GM19238 (cell line): ENCODE measurements around the gene NPC1.
"Not testable (repeated sequence)": the region's sequence is repeated elsewhere in the genome, so short reads cannot be mapped to it uniquely, and the experiment has no call there.

Experiments used
- DNase-seq: peaks from one replicate; pipeline ENCODE4 v3.0.0; 2011; ENCODE audit warnings: low spot score; ENCODE audit not compliant: insufficient read length

NPC1 gene

DNA sequence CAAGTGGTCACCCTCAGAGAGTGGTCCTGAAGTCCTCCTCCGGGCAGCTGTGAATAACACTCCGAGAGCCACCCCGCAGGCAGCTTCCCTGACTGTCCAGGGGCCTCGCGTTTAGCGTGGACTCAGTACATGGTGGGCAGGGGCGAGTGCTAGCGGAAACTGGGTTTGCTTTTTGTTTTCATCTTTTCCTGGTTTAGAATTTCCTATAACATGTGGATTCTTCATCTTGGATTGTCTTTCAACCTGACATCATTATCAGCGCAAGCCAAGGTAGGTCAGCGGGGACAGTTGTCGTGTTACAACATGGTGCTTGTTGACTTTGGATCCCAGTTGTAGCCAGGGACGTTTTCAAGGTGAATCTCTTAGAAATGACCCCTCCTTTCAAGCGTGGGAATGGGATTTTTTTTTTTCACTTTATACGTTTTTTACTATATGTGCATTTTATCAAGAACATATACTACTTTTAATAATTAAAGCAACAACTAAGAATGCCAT lies 62.0 kb downstream of the NPC1 start:
- DNase-seq: no peak

DNA sequence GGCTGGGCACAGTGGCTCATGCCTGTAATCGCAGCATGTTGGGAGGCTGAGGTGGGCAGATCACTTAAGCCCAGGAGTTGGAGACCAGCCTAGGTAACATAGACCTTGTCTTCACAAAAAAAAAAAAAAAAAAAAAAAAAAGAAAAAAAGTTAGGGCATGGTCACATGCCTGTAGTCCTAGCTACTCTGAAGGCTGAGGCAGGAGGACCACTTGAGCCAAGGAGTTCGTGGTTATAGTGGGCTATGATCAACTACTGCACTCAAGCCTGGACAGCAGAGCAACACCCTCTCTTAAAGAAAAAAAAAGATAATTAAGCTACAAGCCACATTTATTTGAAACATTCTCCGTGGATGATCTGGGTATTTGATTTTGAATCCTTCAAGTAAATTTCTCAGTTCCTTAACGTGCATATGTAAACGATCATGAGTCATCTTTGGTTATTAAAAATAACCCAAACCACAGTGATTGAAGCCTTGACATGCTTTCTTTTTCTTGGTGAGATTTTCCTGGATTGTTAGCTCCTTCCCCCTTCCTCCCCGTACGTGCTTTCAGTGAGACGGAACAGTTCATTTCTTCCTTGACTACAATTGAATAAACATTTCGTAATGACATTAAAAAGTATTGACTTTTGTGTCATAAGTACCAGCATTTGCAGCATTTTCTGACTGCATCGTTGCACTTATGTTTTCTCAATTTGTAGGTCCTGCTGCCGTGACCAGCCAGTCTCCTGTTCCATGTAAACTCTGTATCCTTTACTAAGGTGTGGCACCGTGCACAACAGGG lies 62.7 kb downstream of the NPC1 start:
- DNase-seq: no peak

DNA sequence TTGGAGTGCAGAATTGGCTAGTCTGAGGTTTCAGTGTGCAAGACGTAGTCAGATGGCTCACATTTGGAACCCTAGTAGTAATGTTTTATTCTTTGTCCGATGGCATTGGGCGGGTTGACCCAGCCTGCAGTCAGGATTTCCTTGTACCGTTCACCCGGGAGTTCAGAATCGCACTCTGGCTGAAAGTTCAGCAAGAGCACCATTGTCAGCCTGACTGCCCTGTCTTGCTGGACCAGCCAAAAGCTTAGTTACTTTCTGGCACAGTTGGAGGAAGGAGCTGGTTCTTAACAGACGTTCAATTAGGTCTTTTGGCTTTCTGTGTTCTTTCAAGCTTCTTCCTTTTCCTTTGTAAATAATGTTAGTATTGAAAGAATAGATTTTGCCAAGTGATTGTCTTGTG lies 64.4 kb downstream of the NPC1 start:
- no peak for DNase-seq

DNA sequence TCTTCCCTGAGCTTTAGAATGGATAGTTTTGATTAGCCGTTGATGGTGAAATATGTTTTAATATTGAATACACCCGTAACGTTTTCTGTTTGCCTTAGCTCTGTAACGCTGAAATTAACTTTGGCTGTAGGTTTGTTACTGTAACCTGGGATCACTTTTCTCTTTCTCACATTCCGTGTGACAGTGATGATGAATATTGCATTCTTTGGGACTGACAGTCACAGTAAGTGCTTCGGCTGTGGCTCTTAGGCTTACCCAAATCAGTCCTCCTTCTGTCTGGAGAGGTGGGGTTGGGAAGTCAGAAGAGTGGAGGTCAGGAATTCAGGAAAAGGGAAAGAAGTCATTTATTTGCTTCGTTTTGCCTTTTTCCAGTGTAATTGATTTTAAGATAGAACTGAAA lies 65.0 kb downstream of the NPC1 start:
- DNase-seq: no peak

DNA sequence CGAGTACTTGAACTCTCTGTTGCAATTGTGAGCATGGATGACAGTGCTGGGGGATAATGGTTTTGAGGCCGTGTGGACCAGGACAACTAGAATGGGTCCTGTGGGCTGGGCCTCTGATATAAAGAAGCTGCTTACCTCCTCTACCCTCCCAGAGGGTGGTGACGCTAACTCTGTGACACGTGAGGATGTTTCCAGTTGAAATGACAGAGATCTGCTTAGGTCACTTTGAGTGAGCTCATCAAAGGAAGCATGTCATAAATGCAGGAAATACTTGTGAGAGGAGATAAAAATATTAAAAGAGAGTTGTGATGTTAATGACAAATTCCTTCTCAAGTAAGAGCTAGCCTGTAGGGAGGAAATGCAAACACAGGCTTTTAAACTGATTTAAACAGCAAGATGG lies 66.6 kb downstream of the NPC1 start:
- no peak for DNase-seq

DNA sequence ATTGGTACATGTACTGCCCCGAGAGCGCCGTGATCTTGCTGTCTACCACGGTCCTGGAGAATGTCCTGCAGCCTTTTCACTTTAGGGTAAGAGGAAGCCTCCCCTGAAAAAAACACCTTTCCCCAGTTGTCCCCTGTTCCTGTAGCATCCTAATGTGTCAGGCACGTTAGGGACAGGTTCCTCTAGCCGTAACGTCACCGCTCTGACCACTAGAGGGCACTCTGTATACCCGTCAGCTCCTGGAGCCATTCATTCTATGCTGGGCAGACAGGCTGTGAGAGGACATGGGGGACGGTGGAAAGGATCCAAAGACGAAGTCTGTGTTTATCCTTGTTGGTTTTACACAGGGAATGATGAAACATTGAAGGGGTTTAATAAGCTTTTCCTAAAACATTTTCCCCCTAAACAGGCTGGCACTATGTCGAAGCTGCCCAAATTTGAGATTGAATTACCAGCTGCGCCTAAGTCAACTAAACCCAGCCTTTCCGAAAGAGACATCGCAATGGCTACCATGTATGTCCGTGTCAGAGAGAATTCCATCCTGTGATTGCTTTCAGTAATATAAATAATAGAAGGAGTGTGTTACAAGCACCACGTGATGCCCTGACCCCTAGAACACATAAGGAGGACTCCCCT lies 70.3 kb downstream of the NPC1 start:
- peak; percentile 62 for DNase-seq

DNA sequence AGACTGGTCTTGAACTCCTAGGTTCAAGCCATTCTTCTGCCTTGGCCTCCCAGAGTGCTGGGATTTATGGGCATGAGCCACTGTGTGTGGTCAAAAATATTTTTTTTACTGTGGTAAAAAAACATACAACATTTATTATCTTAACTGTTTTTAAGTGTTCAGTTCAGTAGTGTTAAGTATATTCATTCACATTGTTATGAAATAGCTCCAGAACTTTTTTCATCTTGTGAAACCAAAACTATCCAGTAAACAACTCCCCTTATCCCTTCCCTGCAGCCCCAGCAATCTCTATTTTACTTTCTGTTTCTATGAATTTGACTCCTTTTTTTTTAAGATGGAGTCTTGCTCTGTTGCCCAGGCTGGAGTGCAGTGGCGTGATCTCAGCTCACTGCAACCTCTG lies 73.7 kb downstream of the NPC1 start:
- no peak for DNase-seq

DNA sequence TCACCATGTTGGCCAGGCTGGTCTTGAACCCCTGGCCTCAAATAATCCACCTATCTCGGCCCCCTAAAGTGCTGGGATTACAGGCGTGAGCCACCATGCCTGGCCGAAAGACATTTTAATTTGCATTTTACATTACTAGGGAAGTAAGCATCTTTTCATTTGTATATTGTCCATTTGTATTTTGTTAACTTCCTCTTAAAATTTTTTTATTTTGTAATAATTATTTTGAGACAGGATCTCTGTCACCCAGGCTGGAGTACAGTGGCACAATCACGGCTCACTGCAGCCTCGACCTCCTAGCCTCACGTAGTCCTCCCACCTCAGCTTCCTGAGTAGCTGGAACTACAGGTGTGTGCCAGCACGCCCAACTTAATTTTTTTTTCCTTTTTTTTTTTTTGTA lies 74.1 kb downstream of the NPC1 start:
- not testable (repeated sequence) for DNase-seq

DNA sequence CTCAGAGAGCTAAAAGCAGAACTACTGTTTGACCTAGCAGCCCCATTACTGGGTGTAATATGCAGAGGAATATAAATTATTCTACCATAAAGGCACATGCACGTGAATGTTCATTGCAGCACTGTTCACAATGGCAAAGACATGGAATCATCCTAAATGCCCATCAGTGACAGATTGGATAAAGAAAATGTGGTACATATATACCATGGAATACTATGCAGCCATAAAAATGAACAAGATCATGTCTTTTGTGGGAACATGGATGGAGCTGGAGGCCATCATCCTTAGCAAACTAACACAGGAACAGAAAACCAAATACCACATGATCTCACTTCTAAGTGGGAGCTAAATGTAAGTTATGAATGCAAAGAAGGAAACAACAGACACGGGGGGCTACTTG lies 75.4 kb downstream of the NPC1 start:
- not testable (repeated sequence) for DNase-seq

DNA sequence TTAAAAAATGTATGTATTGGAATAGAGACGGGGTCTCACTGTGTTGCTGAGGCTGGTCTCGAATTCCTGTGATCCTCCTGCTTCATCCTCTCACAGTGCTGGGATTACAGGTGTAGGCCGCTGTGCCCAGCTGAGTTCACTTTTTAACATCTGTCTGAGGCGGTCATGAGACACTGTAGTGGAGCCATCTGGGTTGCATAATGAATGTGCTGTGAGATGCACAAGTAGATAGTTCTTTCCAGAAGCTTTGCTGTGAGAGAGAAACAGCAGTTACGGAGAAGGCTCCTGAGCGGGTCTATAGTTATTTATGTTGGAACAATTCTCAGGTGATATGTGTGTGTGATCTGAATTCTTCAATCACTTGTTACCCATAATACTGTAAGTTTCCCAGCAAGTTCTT lies 79.9 kb downstream of the NPC1 start:
- no peak for DNase-seq

DNA sequence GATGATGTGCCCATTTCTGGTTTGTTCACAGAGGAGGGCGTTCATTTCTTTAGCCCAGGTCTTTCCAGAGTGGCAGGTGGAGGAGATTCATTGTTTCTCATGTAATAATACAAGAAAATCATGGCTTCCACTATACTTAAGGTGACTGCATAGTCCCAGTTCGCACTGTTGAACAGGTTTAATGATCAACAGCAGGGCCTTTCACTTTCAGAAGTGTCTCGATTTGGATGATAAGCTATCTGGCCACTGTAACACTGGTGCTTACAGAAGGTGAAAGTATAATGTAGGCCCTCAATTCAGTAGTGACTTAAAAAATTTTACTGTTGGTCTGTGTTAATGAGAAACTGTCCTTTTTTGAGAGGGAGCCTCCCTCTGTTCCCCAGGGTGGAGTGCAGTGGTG lies 81.6 kb downstream of the NPC1 start:
- peak; percentile 61 for DNase-seq

DNA sequence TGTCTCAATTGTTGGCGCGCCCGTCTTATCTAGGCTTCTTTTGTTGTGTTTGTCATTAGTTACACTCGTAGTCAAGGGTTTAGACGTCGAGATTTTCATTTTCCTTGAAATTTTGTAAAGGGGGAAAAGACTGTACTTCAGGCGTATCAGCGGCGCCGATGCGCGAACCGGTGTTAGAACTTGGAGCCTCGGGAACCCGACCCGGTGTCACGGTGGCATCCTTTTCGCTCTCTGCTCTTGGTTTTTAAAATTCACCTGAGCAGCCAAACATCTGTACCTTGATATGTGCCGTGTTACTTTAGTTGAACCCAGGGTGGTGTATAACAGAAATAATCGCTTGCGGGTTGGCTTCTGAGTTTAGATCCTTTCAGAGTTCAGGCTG lies 82.4 kb downstream of the NPC1 start:
- no peak for DNase-seq

DNA sequence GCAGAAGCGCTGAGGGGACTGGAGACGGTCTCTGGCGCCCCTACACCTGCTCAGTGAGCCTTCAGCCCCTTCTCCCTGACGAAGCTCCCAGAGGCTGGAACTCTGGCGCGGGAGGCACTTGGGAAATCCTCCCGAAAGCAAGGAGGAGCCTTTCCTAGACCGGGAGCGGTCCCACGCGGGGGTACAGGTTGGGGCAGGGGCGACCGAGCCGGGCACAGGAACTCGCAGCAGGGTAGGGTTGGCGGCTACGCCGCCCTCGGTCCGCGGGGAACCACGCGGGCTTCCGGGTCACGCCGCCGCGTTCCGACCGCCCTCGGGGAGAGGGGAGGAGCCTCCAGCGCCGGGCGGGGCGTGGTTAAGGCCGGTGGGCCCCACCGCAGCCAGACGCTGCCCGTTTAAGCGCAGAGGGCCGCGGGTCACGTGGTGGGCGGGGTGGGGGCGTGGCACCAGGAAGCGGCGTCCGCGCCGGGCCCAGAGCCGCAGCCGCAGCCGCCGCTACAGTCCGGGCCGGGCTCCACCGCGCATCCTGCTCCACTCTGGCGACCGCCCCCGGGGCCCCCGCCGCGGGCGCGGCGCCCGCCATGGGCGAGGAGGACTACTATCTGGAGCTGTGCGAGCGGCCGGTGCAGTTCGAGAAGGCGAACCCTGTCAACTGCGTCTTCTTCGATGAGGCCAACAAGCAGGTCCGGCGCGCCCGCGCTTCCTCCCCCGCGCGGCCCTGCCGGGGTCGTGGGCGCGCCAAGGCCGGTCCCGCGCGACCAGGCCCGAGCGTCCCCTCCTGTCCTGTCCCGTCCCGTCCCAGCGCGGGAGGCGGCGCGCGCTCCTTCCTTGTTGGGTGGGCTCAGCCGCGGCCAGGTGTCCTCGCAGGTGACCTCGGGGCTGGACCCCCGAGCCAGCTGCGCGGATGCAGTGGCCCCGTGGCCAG lies 83.0 kb downstream of the NPC1 start, which contains the start of gene RMC1:
TSS of gene RMC1 (plus strand) at position 474 of the 925 bp plus-strand sequence. CDS start at position 582, 108 bp downstream.
- DNase-seq: peak; percentile 79

DNA sequence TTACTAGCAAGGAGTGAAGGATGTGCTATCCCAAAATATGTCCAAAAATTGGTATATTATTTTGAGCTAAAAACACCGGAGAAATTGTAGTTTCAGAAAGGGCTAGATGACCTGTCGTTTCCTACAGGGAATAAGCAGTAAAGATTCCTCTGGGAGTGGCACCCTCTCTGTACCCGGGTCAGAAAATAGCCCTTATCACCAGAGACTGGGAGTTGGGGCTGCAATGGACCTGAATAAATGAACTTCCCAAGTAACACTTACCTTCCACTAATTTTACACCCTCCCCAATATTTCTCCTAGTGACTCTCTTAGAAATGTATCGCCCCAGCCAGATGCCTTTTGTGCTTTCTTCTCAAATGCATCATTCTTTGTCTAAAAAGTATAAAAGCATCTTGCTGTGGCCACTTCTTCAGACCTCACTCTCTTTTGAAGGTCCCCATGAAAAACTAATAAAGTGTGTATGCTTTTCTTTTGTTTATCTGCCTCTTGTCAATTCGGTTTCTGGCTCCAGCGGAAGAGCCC lies 83.7 kb downstream of the NPC1 start:
- no peak for DNase-seq

DNA sequence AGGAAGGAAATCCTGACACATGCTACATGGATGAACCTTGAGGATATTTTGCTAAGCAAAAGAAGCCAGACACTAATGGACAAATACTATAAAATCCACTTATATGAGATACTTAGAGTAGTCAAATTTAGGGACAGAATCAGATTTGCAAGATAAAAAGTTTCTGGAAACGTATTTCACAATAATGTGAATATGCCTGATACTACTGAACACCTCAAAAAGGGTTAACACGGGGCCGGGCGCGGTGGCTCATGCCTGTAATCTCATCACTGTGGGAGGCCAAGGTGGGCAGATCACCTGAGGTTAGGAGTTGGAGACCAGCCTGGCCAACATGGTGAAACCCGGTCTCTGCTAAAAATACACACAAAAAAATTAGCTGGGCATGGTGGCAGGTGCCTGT lies 84.7 kb downstream of the NPC1 start:
- no peak for DNase-seq

DNA sequence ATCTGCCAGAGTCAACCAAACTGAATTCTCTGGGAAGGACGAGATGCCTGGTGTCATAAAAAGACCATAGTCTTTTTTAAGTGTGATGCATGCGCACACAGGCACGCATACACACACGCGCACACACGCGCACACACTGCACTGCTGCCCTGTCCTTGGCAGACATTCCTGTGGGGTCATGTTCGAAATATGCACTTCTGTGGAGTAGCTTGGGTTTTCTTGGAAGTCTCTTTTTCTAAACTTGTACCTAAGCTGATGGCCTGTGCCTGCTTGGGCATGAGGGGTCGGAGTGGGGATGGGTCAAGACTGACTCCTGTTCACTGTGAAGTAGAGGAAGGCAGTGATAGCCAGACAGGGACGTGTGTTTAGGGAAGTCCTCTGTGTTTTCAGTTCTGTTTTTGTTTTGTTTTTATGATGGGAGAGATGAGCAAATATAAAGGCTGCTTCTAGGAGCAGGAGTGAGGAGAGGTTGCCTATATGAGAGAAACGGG lies 87.0 kb downstream of the NPC1 start:
- no peak for DNase-seq

DNA sequence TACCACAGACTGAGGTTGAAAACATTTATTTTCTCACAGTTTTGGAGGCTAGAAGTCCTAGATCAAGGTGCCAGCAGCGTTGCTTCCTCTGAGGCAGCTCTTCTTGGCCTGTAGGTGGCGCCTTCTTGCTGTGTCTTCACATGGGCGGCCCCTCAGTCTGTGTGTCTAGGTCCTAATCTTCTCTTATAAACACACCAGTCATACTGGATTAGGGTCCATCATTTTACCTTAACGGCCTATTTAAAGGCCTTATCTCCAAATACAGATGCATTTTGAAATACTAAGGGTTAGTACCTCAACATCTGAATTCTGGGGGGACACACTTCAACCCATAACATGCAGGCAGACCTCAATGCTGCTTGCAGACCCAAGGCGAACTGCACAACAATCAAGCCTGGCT lies 87.4 kb downstream of the NPC1 start:
- DNase-seq: no peak

DNA sequence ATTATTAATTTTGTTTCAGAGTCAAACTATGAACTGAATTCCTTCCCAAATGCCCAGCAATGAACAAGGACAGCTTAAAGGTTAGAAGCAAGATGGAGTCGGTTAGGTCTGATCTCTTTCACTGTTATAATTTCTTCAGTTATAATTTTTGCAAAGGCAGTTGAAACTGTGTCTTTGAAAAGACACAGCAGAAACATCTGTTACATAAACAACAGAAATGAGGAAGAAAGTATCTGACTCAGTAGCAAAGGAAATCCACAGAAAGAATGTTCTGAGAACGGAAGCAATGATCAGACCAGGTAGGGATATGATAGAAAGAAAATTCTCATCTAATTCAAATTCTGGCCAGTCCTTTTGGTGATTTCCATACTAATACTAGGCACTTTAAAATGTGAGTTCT lies 88.2 kb downstream of the NPC1 start:
- DNase-seq: no peak

DNA sequence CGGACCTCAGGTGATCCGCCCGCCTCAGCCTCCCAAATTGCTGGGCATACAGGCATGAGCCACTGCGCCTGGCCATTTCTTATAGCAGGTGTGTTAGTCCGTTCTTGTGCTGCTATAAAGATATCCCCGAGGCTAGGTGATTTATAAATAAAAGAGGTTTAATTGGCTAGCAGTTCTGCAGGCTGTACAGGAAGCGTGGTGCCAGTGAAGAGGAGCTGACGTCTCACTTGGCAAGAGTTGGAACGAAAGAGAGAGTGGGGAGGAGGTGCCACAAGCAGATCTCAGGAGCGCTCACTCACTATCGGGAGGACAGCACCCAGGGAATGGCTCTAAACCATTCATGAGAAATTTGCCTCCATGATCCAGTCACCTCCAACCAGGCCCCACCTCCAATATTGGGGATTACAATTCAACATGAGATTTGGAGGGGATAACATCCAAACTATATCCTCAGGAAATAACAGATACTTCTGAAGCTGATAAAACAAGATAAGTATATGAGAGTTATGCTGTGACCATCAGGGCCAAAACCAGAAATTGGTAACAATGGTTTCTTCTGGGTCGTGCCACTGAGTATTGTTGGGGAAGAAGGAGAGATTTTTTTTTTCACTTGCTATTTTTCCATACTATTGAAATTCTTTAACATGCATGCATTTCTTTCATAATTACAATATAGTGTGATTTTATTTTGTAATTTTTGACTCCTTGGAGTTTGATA lies 90.4 kb downstream of the NPC1 start:
- no peak for DNase-seq

DNA sequence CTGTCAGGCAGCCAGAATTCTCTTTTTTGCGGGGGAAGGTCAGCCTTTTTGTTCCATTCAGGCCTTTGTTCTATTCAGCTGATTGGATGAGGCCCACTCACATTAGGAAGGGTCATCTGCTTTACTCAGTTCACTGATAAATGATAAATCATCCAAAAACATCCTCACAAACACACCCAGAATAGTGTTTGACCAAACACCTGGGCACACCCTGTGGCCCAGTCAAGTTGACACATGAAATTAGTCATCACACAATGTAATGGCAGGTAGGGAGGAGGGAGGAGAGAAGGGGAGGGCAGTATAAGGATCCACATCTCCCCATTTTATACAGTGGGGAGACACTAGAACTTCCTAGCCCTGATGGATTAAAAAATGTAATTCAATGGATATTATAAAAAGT lies 91.3 kb downstream of the NPC1 start:
- no peak for DNase-seq

DNA sequence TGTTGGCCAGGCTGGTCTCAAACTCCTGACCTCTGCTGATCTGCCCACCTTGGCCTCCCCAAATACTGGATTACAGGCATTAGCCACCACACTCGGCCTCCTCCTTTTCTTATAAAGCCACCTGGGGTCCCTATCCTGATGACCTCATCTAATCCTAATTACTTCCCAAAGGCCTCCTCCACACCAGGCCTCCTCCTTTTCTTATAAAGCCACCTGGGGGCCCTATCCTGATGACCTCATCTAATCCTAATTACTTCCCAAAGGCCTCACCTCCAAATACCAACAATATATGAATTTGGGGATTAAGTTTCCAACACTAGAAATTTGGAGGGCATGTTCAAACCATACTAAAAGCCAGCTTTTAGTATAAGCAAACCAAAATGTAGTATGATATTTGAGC lies 92.7 kb downstream of the NPC1 start:
- DNase-seq: no peak
